ENCODE measurements around the gene SAMD15.
A peak's percentile ranks its signal among the peaks of the same experiment; 100 is the strongest.
"Not testable (repeated sequence)": the region's sequence is repeated elsewhere in the genome, so short reads cannot be mapped to it uniquely, and the experiment has no call there.

The SAMD15 gene

DNA sequence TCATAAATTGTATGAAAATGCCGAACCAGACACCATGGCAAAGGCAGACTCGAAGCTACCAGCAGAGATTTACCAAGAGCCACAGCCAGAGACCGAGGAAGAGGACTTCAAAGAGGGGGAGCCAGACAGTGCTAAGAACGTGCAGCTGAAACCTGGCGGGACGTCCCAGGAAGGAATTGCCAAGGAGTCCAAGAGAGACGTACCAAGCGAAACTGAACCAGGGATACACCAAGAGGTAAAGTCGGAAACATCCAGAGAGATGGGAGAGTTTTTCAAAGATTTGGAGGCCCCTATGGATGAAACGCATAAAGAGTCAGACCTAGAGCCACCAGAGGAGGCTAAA, 294 bp downstream of the SAMD15 start:
- DNase-seq, result no peak

DNA sequence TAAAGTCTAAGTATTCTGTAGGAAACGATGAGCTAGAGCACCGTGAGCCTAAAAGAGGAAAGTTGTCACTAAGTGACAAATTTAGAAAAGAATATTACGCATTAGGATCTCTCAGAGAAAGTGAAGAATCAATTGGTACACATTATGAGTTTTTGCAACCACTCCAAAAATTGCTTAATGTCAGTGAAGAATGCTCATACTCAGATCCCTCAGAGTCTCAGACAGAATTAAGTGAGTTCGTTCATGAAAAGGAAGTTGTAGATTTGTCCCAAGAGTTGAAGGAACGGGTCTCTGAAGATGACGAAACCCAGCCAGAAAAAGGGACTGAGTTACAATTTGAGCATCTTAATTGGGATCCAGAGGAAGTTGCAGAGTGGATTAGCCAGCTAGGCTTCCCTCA, 1.5 kb downstream of the SAMD15 start:
- DNase-seq, result no peak

DNA sequence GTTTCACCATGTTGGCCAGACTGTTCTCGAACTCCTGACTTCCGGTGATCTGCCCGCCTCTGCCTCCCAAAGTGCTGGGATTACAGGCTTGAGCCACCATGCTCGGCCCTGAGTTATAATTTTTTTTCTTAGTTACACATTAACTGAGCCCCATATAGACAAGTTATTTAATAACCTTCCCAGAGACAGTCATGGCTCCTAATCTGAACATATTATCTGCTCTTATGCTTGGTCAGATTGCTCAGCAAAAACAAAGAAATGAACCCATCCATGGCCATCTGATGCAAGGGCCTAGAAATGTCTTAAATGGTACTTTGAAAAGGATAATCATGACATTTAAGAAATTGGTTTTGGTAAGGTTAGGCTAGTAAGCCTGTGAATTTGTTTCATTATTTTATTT, 13.0 kb downstream of the SAMD15 start:
- no peak for DNase-seq

DNA sequence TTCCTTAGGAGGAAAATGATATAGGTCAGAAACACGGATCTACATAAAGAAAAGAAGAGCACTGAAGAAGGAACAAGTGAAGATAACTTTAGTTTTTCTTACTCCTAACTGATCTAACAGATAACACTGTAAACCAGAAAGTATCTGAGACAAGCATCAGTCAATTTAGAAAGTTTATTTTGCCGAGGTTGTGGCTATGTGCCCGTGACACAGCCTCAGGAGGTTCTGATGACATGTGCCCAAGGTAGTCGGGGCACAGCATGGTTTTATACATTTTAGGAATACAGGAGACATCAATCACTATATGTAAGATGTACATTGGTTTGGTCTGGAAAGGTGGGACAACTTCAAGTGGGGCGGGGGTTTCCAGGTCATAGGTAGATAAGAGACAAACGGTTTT, 23.0 kb downstream of the SAMD15 start:
- DNase-seq, result no peak

DNA sequence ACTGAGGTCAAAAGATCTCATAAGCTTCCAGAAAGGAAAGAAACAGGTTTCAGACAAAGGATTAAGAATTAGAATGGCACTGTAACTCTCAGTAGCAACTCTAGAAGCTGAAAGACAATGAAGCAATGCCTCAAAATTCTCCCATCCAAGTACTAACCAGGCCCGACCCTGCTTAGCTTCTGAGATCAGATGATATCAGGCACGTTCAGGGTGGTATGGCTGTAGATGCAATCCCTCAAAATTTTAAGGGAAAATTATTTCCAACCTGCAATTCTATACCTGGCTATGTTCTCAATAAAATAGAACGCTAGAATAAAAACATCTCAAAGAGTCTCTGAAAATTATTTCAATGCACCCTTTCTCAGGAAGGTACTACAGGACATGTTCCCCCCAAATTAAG, 26.6 kb downstream of the SAMD15 start:
- DNase-seq, result no peak

DNA sequence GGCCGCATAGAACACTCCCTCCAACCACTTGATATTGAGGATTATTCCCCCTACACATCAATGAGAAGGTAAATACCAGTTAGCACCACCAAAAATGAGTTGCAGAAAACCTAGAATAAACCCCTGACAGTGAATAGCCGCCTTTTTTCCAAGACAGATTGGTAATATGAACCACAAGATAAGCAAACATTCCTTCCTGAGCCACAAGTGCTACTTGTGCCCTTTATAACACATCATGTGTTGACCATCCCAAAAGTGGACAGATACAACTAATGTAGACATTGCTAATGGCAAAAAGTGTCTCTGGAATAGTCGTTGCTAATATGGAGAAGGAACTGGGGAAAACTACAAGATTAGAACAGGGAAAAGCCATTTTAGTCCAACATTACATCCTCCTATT, 28.9 kb downstream of the SAMD15 start:
- DNase-seq, result no peak

DNA sequence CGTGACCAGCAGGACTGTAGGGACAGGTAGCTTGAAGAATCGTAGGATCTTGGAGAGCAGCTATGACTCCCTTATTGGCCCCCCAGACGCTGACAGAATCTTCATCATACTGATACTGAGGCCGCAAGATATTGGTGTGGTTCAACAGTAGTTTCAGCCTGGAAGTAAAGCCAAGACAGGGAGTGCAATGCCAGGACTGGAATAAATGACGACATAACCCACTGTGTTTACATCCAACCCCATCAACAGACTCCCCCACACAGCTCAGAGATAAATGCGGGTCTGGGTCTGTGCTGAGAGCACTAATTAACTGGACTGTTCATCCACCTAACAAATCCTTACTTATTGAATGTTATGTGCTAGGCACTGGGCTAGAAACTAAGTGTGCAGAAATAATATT, 29.5 kb downstream of the SAMD15 start:
- peak; percentile 72 for DNase-seq

DNA sequence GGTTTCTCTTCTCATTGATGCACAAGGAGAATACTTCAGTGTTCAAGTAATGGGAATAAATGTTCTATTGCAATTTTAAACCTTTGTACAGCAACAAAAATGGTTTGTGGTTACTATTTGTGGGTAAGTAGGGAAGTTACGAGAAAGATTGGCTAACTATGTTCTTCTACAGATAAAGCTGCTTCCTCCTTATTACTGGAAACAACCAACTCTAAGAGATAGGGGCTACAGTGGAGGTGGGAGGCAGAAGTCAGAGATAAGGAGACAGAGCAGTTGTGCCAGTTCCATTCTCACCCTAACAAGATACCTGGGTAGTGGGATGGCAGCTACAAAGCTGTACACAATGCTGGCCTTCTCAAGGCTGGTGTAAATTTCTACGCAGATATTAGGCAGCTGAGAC, 30.0 kb downstream of the SAMD15 start:
- DNase-seq, result peak; percentile 85

DNA sequence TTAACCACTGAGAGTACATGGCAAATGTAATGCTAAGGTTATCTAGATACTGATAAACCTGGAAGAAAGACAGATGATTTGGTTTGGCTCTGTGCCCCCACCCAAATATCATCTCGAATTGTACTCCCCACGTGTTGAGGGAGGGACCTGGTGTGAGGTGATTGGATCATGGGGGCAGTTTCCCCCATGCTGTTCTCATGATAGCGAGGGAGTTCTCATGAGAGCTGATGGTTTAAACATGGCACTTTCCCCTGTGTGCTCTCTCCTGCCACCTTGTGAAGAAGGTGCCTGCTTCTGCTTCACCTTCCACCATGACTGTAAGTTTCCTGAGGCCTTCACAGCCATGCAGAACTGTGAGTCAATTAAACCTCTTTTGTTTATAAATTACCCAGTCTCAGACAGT, 32.0 kb downstream of the SAMD15 start:
- peak; percentile 77 for DNase-seq

DNA sequence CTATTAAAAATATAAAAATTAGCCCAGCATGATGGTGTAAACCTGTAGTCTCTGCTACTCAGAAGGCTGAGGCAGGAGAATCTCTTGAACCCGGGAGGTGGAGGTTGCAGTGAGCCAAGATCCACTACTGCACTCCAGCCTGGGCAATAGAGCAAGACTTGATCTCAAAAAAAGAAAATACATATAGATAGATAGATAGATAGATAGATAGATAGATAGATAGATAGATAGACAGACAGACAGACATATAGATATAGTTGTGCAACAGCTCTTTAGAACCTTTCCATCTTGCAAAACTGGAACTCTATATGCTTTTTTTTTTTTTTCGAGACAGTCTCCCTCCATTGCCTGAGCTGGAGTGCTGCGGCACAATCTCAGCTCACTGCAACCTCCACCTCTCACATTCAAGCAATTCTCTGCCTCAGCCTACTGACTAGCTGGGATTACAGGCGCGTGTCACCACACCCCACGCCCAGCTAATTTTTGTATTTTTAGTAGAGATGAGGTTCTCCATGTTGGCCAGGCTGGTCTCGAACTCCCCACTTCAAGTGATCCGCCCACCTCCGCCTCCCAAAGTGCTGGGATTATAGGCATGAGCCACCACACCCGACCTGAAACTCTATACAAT, 38.3 kb downstream of the SAMD15 start:
- not testable (repeated sequence) for DNase-seq

DNA sequence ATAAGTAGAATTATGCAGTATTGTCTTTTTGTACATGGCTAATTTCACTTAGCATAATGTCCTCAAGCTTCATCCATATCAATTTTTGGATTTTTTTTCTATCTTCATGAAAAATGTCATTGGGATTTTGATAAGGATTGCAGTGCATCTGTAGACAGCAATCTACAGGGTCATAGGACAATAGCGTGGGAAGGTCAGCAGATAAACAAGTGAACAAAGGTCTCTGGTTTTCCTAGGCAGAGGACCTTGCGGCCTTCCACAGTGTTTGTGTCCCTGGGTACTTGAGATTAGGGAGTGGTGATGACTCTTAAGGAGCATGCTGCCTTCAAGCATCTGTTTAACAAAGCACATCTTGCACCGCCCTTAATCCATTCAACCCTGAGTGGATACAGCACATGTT, 38.9 kb downstream of the SAMD15 start:
- DNase-seq, result not testable (repeated sequence)

DNA sequence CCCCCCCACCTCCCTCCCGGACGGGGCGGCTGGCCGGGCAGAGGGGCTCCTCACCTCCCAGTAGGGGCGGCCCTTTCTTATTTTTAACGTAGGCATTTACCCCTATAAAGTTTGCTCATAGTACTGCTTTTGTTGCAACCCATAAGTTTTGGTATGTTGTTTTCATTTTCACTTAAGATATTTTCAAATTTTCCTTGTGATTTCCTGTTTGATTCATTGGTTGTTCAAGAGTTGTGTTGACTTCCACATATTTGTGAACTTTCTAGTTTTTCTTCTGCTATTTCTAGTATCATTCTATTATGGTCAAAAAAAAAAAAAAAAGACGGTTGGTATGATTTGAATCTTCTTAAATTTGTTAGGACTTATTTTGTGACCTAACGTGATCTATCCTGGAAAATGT, 39.7 kb downstream of the SAMD15 start:
- DNase-seq, result no peak

DNA sequence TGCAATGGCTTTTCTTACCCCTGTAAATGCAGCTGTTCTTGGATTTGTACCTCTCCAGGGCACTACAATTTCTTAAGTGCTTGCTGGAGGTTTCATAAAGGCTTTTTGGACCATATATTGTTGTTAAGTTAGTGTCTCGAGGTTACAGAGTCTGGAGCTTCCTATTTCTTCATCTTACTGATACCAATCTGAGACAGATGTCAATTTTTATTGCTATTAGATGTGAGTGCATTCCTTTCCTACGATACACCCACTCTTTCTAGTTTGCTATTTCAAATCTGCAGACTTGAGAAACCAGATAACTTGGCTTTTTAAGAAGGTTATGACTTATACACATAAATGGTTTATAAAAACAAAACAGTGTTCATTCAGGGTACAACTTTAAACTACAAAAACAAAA, 44.0 kb downstream of the SAMD15 start:
- DNase-seq, result peak; percentile 46

DNA sequence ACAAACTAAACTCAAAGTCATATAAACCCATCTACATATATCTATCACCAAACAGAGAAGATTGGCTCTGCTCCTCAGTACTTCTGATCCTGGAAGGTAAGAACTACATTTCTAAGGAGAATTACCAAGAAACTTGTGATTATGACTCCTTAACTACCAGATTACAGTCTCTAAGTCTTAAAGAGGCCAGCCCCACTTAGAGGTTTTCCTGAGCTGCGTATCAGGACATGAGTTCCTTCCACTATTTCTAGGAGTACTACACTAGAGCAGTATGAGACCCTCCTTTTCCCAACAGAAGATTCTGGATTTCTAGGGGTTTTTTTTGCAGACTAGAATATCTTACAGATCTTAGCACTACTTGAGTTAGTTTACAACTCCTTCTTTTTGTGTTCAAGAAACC, 46.2 kb downstream of the SAMD15 start, which contains the start of gene NOXRED1:
Gene NOXRED1 (minus strand): TSS at position 101 of the 400 bp plus-strand sequence. CDS start 634 bp downstream, outside the sequence.
- no peak for DNase-seq

DNA sequence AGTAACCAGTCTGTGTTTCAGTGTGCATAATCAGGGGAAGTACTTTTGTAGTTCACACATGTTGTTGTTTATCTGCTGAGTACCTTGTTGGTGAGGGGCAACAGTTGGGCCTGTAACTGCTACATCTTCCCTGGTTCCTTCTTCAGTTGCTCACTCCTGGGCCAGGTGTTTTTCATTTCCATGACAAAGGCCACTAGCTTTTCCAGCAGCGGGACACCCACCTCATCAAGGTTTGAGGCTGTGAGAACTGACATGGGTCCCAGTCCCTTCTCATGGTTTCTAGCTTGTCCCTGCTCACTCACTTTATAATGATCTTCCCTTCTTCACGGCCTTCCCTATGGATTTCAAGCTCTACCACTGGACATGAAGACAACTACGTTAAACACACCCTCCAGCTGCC, 47.7 kb downstream of the SAMD15 start:
- DNase-seq, result no peak

DNA sequence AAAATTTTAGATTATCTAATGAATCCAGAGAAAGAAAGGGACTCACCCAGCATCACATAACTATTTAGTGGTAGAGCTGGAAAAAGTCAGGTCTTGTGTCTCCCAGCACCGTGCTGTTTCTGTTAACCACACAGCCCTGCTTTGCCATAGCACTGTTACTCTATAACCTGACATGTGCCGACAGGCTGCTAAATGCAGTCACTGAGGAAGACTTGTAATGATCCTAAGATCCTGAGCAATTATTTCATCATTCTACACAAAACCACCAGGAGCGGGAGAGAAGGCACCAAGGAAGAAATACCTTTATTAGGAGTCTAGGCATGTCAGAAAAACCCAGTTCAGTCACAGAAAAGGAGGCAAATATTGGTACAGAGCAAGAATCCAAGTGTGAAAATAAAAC, 49.2 kb downstream of the SAMD15 start:
- no peak for DNase-seq

DNA sequence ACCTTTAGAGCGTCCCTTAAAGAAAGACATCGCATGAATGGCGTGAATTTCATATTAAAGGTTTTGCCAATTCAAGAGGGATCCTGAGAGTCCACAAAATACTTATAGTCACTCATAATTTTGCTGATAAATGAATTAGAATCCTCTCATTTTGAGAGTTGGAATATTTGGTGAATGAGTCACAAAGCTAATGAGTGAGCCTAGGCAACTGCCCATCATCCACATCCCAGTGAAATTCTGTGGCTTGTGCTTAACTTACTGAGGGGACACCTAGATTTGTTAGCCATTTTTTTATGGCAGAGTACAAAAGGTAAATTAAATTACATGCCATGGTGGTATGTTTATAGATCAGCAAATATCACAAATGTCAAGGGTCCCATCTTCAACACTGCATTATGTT, 58.9 kb downstream of the SAMD15 start:
- no peak for DNase-seq

DNA sequence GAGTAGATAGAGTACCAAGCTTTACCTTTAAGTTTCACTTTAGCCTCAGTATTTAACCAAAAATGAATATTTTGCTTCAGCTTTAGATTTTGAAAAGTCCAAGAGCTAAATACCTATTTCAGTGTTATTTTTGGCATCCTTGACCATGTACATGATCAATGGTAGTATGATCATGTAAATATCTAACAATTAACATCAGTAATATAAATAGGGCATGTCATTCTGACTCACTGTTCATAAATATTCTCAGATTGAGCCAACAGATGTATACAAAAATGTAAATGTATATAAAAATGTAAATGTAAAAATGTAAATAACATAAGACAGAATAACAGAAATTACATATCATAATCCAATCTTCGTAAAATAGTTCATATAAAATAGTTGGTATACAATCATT, 61.4 kb downstream of the SAMD15 start:
- DNase-seq, result no peak

DNA sequence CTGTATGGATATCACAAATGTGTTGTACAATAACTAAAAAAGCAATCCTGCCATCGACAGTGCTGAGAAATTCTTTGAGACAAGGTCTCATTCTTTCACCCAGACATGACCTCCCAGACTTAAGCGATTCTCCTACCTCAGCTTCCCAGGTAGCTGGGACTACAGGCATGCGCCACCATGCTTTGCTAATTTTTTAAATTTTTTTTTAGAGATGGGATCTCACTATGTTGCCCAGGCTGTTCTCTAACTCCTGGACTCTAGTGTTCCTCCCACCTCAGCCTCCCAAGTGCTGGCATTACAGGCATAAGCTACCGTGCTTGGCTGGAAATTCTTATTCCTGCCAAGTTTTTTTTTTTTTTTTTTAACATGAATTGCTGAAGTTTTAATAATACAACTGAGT, 62.7 kb downstream of the SAMD15 start:
- no peak for DNase-seq
